Activated CD8-positive, alpha-beta T cell treated with anti-CD3 and anti-CD28 coated beads, Interleukin-2, amount 10 ng/mL, durations not matched to agents 7 days and 5 days (primary cell): Measurements from ENCODE around the gene ZDHHC11B. TPM values are rescaled to one million over a fixed set of nuclear protein-coding genes. Genes with fewer than 3 reads are reported as not detected.
"Not testable (repeated sequence)": the region's sequence is repeated elsewhere in the genome, so short reads cannot be mapped to it uniquely, and the experiment has no call there.

Experiments used
- ATAC-seq: fragments of 150-1000 bp; cut with Tn5 transposase; one replicate; pipeline ENCODE4 v1.10.0; 2021; ENCODE audit warnings: moderate library complexity
- CTCF ChIA-PET: fragments of 350-600 bp; sonication (Branson Sonifier 250); formaldehyde crosslinking; loops from one replicate; lab custom pipeline; 2021; ENCODE audit warnings: antibody characterized with exemption; lab: Charles Lee
- POLR2A ChIA-PET: fragments of 350-600 bp; sonication (Branson Sonifier 250); formaldehyde crosslinking; loops from one replicate; lab custom pipeline; 2021; ENCODE audit warnings: antibody characterized with exemption; lab: Charles Lee
- DNase-seq: peaks from one replicate; pipeline ENCODE4 v3.0.0-alpha.2; 2020
- H3K27ac Mint-ChIP-seq: one replicate; pipeline ENCODE4 v1.8.0; 2021; ENCODE audit warnings: mild to moderate bottlenecking, mixed read lengths
- H3K27me3 Mint-ChIP-seq: one replicate; pipeline ENCODE4 v1.8.0; 2021; ENCODE audit warnings: low read depth, mixed read lengths
- H3K36me3 Mint-ChIP-seq: one replicate; pipeline ENCODE4 v1.8.0; 2021; ENCODE audit warnings: low read depth, mixed read lengths
- H3K4me1 Mint-ChIP-seq: one replicate; pipeline ENCODE4 v1.8.0; 2021; ENCODE audit warnings: low read depth, mixed read lengths
- H3K4me3 Mint-ChIP-seq: one replicate; pipeline ENCODE4 v1.8.0; 2021; ENCODE audit warnings: mild to moderate bottlenecking, mixed read lengths
- H3K9me3 Mint-ChIP-seq: one replicate; pipeline ENCODE4 v1.8.0; 2022; ENCODE audit warnings: mixed read lengths; ENCODE audit not compliant: insufficient read depth
- total RNA-seq, 2 experiments: library from RNA; stranded (reverse); gene quantifications; one replicate each; pipeline ENCODE4 v1.2.3, GENCODE V29; 2021

Gene ZDHHC11B
- total RNA-seq, 2 experiments from 2014 or later, result 0.10 TPM; not detected in 1

DNA sequence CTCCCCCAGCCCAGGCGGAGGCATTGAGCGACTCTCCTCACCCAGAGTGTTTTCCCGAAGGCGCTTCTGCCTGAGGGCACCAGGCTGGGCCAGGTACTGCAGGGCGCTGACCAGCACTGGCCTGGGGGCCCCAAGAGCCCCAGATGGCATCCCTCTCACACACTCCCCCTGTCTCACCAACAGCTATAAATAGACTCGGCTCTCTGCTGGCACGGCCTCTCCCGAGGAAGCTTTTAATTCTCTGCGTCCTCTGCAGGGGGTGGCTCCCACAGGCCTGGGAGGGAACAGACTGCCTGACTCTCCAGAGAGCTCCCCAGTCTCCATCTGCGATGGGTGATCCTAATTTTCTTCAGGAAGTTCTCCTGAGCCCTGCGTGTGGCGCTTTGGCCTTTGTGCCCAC lies 2.2 kb downstream of the ZDHHC11B start:
- H3K4me3 Mint-ChIP-seq, DNase-seq, ATAC-seq, H3K27ac Mint-ChIP-seq, H3K9me3 Mint-ChIP-seq, CTCF ChIA-PET, H3K36me3 Mint-ChIP-seq, POLR2A ChIA-PET, H3K4me1 Mint-ChIP-seq, H3K27me3 Mint-ChIP-seq: not testable (repeated sequence)

DNA sequence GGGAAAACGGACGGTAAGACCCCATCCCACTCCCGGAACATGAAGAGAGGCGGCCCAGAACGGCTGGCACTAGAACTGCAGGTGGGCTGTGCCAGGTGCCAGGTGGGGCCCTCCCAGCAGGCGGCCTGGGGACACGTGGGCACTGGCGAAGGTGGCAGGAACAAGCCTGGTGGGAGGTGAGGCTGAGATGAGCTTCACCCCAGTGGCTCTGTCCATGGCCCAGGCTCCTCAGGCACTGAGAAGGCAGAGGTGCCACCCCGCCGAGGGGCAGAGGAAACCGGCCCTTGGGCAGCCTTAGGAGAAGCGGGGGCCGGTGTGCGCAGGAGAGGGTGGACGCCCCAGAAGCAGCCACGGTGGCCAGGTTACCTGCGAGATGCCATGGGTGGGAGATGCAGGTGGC lies 4.0 kb downstream of the ZDHHC11B start:
- CTCF ChIA-PET, H3K27ac Mint-ChIP-seq, H3K27me3 Mint-ChIP-seq, ATAC-seq, H3K4me3 Mint-ChIP-seq, H3K36me3 Mint-ChIP-seq, POLR2A ChIA-PET, H3K4me1 Mint-ChIP-seq, H3K9me3 Mint-ChIP-seq, DNase-seq: not testable (repeated sequence)

DNA sequence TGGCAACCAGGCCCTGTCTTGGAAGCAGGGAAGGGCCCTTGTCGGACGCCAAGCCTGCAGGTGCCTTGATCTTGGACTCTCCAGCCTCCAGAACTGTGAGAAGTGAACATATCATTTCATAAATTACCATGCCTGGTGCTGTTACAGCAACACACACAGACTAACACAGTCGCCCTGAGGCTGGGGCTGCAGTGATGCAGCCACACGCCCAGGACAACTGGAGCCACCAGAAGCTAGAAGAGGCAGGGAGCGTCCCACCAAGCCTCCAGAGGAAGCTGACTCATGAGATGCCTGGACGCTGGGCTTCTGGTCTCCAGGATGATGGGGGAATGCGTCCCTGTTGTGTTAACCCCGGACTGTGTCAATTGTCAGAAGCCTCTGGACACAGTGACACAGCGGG lies 5.6 kb downstream of the ZDHHC11B start:
- CTCF ChIA-PET, H3K9me3 Mint-ChIP-seq, H3K4me1 Mint-ChIP-seq, H3K4me3 Mint-ChIP-seq, H3K27ac Mint-ChIP-seq, H3K36me3 Mint-ChIP-seq, ATAC-seq, POLR2A ChIA-PET, H3K27me3 Mint-ChIP-seq, DNase-seq: not testable (repeated sequence)

DNA sequence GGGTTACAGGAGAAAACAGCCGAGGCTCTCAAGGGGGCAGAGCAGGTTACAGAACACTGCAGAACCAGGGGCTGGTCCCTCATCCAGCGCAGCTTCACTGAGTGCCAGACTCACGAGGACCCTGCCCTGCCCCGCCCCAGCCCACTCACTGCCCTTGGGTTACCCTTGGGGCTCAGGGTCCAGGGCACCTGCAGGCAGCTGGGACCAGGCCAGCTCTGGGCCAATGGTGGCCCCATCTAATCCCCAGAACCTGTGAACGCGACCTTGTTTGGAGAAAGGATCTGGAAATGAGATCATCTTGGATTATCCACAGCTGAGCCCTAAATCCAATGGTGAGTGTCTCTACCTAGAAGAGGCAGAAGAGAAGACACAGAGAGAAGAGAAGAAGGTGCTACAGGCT lies 6.1 kb downstream of the ZDHHC11B start:
- H3K4me1 Mint-ChIP-seq, H3K27ac Mint-ChIP-seq, H3K36me3 Mint-ChIP-seq, H3K9me3 Mint-ChIP-seq, DNase-seq, H3K4me3 Mint-ChIP-seq, POLR2A ChIA-PET, ATAC-seq, H3K27me3 Mint-ChIP-seq, CTCF ChIA-PET: not testable (repeated sequence)

DNA sequence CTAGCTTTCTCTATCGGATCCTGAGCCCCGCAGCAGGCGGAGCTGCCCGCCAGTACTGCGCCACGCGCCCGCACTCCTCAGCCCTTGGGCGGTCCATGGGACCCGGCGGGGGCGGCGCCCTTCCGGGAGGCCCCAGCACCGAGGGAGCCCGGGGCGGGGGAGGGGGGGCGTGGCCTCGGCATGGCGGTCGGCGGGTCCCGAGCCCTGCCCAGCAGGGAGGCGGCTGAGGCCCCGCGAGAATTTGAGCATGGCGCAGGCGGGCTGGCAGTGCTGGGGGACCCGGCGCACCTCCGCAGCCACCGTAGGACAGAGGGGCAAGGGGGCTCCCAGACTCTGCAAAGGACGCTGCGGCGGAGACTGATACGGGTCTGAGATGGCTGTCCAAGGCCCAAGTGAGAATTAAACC lies 6.8 kb downstream of the ZDHHC11B start:
- H3K36me3 Mint-ChIP-seq, result no peaks in the 10 kb centered on the region
- no peak overlapping the region for H3K27ac Mint-ChIP-seq
- H3K4me1 Mint-ChIP-seq, result no peaks in the 10 kb centered on the region
- CTCF ChIA-PET, result no interaction called here
- H3K4me3 Mint-ChIP-seq, result no peak overlapping the region
- no peaks in the 10 kb centered on the region for H3K27me3 Mint-ChIP-seq
- H3K9me3 Mint-ChIP-seq, result no peaks in the 10 kb centered on the region
- POLR2A ChIA-PET, result no interaction called here
- ATAC-seq (no peak), DNase-seq (no peak)

DNA sequence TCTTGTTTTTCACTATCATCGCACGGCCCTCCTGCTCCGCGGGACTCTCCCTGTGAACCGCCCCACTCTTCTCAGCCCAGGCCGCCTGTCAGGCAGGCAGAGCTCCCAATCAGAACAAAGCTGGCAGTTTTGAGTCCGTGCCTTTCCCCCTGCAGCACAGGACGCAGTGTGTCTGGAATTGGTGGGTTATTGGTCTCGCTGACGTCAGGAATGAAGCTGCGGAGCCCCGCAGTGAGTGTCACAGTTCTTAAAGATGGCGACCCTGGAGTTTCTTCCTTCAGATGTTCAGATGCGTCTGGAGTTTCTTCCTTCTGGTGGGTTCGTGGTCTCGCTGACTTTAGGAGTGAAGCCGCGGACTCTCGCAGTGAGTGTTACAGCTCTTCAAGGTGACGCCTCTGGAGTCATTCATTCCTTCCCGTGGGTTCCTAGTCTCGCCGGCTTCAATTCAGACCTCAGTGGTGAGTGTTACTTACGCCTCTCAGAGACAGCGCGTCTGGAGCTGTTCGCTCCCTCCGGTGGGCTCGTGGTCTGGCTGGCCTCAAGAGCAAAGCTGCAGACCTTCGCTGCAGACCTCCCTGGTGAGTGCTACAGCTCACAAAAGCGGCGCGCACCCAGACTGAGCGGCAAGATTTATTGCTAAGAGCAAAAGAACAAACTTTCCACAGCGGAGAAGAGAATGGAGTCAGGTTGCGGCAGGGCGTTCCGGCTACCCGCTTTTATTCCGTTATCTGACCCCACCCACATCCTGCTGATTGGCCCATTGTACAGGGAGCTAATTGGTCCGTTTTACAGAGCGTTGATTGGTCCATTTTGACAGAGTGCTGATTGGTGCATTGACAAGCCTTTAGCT lies 7.4 kb downstream of the ZDHHC11B start:
- Mint-ChIP-seq H3K4me3 (no peak overlapping the region), H3K27me3 (no peaks in the 10 kb centered on the region), H3K36me3 (no peaks in the 10 kb centered on the region), H3K4me1 (no peaks in the 10 kb centered on the region), H3K27ac (no peak overlapping the region), H3K9me3 (no peaks in the 10 kb centered on the region)
- POLR2A ChIA-PET, result no interaction called here
- no peak for DNase-seq
- no peak for ATAC-seq
- CTCF ChIA-PET, result no interaction called here

DNA sequence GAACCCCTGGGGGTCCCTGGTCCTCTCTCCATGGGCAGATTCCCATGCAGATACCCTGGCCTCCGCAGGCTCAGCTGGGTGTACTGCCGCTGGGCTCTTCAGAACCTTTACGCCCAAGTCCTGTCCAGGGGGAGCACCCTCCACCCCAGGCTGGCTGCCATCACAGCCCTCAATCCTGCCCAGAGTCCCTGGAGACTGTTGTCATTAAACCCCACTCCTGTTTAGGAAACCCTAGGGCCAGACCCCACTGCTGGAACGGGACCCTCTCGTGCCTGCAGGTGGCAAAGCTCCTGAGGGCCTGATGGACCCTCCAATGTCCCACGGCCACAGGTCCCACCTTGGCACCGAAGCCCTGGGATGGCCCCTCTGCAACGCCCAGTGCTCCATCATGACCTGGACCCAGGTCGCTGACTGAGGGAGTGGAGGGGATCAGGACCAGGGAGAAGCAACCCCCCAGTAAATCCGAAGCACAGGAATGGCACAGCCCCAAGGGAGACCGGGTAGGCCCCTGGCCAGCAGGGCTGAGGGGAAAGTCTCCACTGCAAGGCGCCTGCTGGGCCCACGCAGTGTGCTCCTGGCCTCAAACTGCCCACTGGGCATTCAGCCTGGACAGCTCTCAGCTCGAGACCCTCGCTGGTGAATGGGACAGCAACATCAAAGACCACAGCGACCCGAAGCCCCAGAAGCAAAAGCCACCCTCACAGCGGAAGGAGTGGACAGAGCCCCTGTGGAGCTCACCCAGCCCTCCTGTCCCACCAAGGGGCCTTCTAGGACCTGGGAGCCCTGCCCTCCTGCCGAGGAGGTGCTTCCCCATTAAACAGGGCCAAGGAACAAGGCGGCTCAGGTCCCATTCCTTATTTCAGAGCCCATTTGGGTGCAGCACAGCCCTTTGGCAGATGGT lies 8.3 kb downstream of the ZDHHC11B start:
- H3K9me3 Mint-ChIP-seq, result no peaks in the 10 kb centered on the region
- DNase-seq (no peak), ATAC-seq (no peak)
- ChIA-PET POLR2A (no interaction called here), CTCF (no interaction called here)
- H3K36me3 Mint-ChIP-seq, result no peaks in the 10 kb centered on the region
- H3K4me1 Mint-ChIP-seq, result no peaks in the 10 kb centered on the region
- H3K4me3 Mint-ChIP-seq, result no peak overlapping the region
- H3K27ac Mint-ChIP-seq, result no peak overlapping the region
- H3K27me3 Mint-ChIP-seq, result no peaks in the 10 kb centered on the region

DNA sequence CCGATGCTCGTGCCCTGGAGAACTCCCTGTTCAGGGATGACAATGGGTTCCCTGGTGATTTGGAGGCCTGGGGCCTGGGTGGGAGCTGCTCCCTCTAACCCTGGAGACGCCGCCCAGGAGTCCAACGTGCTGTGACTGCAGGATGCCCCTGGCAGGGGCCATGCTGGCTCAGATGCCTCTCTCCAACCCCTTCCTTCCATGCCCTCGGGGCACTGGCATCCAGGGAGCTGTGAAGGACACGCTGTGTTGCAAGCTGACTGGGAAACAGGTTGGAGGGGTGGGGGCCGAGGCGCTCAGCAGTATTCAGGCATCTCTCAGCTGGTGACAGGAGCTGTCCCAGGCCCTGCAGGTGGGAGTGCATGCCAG lies 9.0 kb downstream of the ZDHHC11B start:
- not testable (repeated sequence) for H3K4me3 Mint-ChIP-seq, H3K36me3 Mint-ChIP-seq, DNase-seq

DNA sequence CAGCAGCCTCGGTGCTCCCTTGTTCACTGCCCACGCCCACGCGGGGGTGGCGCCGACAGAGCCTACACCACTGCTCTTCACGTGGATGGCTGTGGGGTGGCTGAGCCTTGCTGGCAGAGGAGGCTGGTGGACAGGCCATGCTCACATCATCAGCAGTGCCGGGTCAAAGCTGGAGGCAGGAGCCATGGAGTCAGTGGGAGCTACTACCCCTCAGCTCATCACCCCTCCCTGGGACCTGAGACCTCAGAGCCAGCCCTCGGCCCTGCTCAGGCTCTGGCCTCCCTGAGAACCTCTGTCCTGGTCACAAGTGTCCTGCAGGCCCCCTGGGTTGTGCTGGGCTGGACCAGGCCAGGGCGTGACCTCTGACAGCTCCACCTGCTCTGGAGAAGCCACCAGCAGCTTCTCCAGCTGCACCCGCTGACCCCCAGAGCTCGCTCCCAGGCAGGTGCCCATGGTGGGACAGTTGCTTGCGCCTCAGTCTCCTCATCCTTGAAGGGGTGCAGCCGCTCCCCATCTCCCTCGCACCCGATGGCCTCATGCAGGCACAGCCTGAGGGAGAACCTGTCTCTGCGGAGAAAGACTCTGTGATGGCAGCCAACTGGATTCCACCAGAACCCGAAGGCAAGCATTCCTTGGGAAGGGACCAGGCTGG lies 9.5 kb downstream of the ZDHHC11B start:
- DNase-seq, ATAC-seq, H3K36me3 Mint-ChIP-seq, H3K4me3 Mint-ChIP-seq, H3K9me3 Mint-ChIP-seq, H3K4me1 Mint-ChIP-seq, H3K27ac Mint-ChIP-seq, CTCF ChIA-PET, H3K27me3 Mint-ChIP-seq: not testable (repeated sequence)
- POLR2A ChIA-PET, result interaction anchor here (1.0 kb wide), 1 partner anchor 92 kb away, joined by 5 read pairs; no protein-coding TSS in a partner anchor

More for the DNA sequence above, 9.0 kb downstream of the ZDHHC11B start:
- POLR2A ChIA-PET, result interaction anchor here (1.0 kb wide), 1 partner anchor 92 kb away, joined by 5 read pairs; no protein-coding TSS in a partner anchor
- ATAC-seq, H3K4me1 Mint-ChIP-seq, H3K9me3 Mint-ChIP-seq, CTCF ChIA-PET, H3K27ac Mint-ChIP-seq, H3K27me3 Mint-ChIP-seq: not testable (repeated sequence)

DNA sequence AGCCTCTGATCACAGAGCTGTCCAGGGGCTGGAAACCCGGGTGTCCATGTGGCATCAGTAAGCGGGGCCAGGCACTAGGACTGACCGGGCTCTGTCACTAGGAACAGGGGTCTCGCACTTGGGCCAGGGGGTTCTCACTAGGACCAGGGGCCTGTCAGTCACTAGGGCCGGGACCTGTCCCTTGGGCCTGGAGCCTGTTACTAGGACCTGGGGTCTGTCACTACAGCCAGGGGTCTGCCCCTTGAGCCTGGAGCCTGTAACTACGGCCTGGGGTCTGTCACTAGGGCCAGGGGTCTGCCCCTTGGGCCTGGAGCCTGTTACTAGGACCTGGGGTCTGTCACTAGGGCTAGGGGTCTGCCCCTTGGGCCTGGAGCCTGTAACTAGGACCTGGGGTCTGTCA lies 10.2 kb downstream of the ZDHHC11B start:
- H3K27me3 Mint-ChIP-seq, DNase-seq, H3K4me3 Mint-ChIP-seq, POLR2A ChIA-PET, H3K9me3 Mint-ChIP-seq, H3K36me3 Mint-ChIP-seq, ATAC-seq, H3K4me1 Mint-ChIP-seq, CTCF ChIA-PET, H3K27ac Mint-ChIP-seq: not testable (repeated sequence)

DNA sequence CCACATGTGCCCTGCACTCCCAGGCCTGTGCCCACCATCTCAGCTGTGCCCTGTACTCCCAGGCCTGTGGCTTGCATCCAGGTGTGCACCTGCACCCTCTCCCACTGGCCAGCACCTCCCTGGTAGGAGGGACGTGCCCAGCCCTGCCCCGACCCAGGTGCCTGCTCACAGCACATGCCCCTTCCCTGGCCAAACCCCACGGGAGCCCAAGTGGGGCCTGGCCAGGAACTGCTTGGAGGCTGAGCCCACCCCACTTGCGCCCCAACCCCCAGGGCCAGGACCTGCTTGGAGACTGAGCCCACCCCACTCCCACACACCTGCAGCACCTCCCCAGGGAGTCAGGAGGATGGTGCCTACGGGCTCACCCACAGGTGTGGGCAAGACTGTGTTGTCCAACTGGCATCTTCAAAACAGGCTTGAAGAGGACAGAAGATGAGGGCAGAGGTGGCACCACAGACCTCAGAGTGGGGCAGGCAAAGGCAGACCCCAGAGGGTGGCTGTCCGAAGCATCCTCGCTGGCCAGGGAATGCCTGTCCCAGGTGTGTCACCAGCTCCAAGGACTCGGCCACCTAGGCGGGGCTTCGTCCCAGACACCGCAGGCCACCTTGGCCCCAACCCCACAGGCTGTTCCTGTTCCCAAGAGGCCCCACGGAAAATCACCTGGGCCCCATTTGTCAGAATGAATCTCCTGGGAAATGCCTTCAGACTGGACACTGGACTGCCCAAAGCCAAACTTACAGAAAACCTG lies 10.8 kb downstream of the ZDHHC11B start:
- Mint-ChIP-seq H3K9me3 (no peaks in the 10 kb centered on the region), H3K27me3 (no peaks in the 10 kb centered on the region), H3K27ac (no peak overlapping the region), H3K4me3 (no peak overlapping the region), H3K36me3 (no peaks in the 10 kb centered on the region), H3K4me1 (no peaks in the 10 kb centered on the region)
- CTCF ChIA-PET, result no interaction called here
- POLR2A ChIA-PET, result no interaction called here
- DNase-seq, result no peak
- ATAC-seq, result no peak
